Activated naive CD4-positive, alpha-beta T cell treated with anti-CD3 and anti-CD28 coated beads, Interleukin-2, amount 50 U/mL, for 72 hours (primary cell): ENCODE measurements around the gene MTHFR. TPM values are rescaled to one million over a fixed set of nuclear protein-coding genes. Genes with fewer than 3 reads are reported as not detected.

Experiments used
- ATAC-seq, 2 donors: fragments of 150-1000 bp; cut with Tn5 transposase; 2 replicates each; pipeline ENCODE4 v1.10.0; 2021; ENCODE audit warnings: mild to moderate bottlenecking in 2 of 2, moderate library complexity in 2 of 2
- DNase-seq, 2 donors: peaks; one replicate each; pipeline ENCODE4 v3.0.0; 2021 to 2022; ENCODE audit warnings: low spot score in 2 of 2
- H3K27ac Mint-ChIP-seq, 2 donors: one replicate each; pipeline ENCODE4 v1.8.0; 2022; ENCODE audit warnings: mild to moderate bottlenecking in 2 of 2, mixed read lengths in 2 of 2
- H3K36me3 Mint-ChIP-seq, 2 donors: one replicate each; pipeline ENCODE4 v1.8.0; 2022; ENCODE audit warnings: mixed read lengths in 2 of 2
- H3K9me3 Mint-ChIP-seq, 2 donors: one replicate each; pipeline ENCODE4 v1.8.0; 2022; ENCODE audit warnings: mixed read lengths in 2 of 2
- total RNA-seq, 2 donors: library from RNA; stranded (reverse); gene quantifications; one replicate each; pipeline ENCODE4 v1.2.3, GENCODE V29; 2022

MTHFR gene
- 10 to 100 TPM; 14.8 to 18.2 TPM for total RNA-seq

DNA sequence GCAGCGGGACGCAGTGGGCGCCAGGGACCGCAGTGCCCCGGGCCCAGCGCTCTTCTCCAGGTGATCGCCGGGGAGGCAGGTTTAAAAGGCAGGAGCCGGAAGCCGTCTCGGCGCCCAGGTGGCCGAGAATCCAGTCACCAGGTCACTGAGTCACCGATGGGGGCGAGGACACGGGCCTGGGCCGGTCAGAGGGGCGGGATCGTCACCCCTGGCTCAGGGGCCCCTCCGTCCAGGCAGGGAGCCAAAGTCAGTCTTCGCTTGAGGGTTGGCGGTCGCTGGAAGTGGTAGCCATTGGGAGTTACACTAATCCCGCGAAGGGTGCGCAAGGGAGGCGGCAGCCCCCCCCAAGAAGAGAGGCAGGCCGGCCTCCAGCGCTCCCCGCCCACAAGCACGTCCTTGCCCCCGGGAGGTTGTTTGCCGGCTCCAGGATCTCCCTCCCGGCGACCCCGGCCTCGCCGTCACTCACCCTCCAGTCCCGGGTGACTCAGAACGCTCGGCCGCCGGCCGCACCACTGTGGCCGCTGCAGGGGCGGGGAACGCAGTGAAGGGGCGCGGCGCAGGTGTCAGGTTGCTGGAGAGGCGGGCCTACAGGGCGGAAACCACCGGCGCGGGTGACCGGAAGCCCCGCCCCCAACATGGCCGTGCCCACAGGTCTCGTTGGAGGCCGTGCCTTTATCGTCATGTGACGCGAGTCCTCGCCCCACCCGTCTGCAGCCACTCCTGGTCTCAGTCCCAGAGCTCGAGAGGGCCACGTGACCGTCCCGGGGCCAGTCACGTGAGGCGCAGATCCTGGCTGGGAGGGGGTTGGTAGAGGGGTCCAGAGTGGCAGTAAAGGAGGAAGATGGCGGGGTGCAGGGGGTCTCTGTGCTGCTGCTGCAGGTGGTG lies at the start of gene MTHFR, which contains the start of gene CLCN6:
Gene MTHFR, minus strand, starts transcription at position 543 of the 885 bp plus-strand sequence. CDS start 2,848 bp downstream, outside the sequence.
Gene CLCN6, plus strand, starts transcription at position 770 of the 885 bp plus-strand sequence. Its CDS starts 72 bp downstream, at position 842.
- peak; percentile 98 to 100 for DNase-seq
- H3K27ac Mint-ChIP-seq: peak within 1 kb of the TSS; percentile 90 to 97

DNA sequence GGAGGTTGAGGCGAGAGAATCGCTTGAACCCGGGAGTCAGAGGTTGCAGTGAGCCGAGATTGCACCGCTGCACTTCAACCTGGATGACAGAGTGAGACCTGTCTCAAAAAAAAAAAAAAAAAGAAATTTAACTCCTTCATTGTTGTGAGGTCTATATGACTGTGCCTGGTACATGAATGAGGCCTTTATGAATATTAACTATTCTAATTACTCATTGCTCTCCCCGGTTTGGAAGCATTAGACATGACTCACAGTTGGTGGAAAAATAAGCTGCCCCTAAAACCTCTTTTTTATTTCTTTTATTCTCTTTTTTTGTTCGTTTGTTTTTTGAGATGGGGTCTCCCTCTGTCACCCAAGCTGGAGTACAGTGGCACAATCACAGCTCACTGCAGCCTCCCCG lies 49.7 kb upstream of the MTHFR start:
- Mint-ChIP-seq H3K9me3 (no peaks in the 10 kb centered on the region), H3K27ac (no peak overlapping the region), H3K36me3 (peaks cover 0 to 5% of the 10 kb centered on the region in 2 donors)
- no peak for DNase-seq
- ATAC-seq: peak; percentile 37 to 81

More for the DNA sequence above, at the start of gene MTHFR, which contains the start of gene CLCN6:
- Mint-ChIP-seq H3K36me3 (peaks cover 5 to 15% of the 10 kb centered on the region in 2 donors), H3K9me3 (no peaks in the 10 kb centered on the region)
- peak; percentile 84 to 90 for ATAC-seq

DNA sequence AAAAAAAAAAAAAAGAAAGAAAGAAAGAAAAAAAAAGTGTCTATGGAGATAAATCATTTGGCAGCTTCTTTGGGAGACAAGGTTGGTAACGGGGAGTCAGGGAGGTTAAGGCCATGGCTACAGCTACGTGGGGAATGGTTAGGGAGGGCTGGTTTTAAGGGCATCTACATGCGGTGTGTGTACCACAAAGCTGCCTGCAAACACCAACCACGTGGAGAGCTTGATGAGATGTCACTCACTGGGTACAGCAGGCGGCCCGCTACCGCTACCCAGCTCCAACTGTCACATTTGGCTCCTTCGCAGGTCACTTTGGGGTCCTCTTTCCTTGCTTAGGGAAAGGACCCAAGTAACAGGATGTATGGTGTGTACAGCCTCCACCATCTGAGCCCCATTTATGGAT lies 48.8 kb upstream of the MTHFR start:
- no peak for ATAC-seq
- no peak for DNase-seq
- peaks cover 0 to 1% of the 10 kb centered on the region in 2 donors for H3K36me3 Mint-ChIP-seq
- no peaks in the 10 kb centered on the region for H3K9me3 Mint-ChIP-seq
- peak overlapping the region in 1 of 2 donors; percentile 72 for H3K27ac Mint-ChIP-seq

DNA sequence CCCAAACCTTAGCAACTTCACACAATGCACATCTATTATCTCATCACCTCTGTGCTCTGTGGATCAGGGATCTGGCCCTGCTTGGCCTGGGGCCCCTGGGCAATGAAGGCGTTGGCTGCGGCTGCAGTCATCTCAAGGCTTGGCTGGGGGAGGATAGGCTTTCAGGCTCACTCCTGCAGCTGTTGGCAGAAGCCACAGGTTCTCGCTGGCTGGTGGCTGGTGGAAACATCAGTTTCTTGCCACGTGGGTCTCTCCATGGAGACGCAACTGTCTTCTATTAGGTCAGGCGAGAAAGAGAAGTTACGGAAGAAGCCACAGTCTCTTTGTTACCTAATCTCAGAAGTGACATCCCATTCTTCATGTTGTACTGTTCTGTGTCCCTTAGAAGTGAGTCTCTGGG lies 45.4 kb upstream of the MTHFR start:
- ATAC-seq (peak in 1 of 2 donors; percentile 14), DNase-seq (no peak)
- H3K9me3 Mint-ChIP-seq: no peaks in the 10 kb centered on the region
- H3K27ac Mint-ChIP-seq: no peak overlapping the region
- H3K36me3 Mint-ChIP-seq: no peaks in the 10 kb centered on the region

DNA sequence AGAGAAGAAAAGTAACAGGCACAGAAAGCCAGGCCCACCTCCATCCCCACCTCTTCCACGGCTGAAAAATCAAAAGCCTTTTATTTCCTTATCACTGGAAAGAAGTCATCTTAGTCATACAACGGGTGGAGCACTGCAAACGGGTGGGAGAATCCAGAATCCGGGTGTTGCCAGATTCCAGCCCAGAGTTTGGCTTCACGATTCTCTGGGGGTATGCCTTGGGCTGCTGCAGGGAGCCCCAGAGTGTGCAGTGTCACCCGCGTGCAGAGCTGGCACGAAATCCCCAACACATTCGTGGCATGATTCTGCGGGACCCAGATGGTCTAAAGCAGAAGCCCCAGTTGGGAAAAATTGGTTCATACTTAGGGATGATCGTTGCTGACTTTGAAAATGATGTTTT lies 44.4 kb upstream of the MTHFR start:
- no peak overlapping the region for H3K27ac Mint-ChIP-seq
- DNase-seq (no peak), ATAC-seq (no peak)
- H3K9me3 Mint-ChIP-seq: no peaks in the 10 kb centered on the region
- H3K36me3 Mint-ChIP-seq: no peaks in the 10 kb centered on the region

DNA sequence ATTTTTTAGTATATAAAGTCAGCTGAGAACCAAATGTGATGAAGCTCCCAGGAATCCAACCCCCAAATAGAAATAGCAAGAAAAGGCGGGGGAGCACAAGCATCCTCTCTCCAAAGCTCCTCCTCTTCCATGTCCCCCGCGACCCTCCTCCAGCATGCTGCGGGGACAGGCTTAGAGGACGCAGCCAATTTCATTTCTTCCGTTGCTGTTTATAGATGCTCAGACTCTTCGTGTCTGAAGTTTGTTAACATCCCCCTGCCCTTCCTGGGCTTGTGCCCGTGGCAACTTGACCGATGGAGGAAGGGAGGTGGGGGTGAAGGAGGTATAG lies 42.6 kb upstream of the MTHFR start:
- DNase-seq (no peak), ATAC-seq (no peak)
- Mint-ChIP-seq H3K27ac (peak overlapping the region; percentile 17 to 84), H3K36me3 (no peaks in the 10 kb centered on the region), H3K9me3 (no peaks in the 10 kb centered on the region)

DNA sequence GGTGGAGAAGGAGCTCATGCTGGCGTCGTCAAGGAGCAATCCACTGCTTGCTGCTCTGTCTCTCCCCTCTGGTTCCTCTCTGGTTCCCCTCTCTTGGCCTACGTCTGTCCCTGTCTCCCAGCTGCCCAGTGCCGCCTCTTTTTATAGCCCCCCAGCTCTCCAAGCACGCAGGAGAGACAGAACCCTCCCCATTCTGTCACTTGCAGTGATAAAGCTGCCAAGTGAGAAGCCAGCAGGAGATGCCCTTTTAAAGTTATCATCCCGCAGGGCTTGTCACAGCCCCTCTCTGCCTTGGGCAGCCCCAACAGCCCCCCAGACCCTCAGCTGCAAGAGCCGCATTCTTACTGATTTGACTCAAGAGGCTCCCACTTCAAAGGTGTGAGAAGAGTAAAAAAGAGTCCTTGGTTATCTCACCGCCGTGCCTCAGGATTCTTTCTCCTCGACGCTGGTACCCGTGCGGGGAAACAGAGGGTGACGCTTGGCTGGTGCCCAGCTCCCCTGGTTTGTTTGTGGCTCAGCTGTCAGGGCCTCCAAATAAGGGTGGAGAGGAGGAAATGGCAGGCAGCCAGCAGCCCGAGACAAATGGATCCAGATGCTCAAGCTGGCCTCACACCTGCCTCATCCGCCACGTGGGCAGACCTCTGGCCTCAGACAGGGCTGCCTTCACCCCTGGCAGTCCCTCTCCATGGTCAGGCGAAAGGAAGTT lies 42.1 kb upstream of the MTHFR start, which contains the start of gene NPPA:
Gene NPPA, minus strand, starts transcription at position 117 of the 706 bp plus-strand sequence. Its CDS starts 99 bp downstream, at position 18.
- DNase-seq: no peak
- Mint-ChIP-seq H3K27ac (peak within 1 kb of the TSS; percentile 17 to 84), H3K9me3 (no peaks in the 10 kb centered on the region), H3K36me3 (no peaks in the 10 kb centered on the region)
- ATAC-seq: no peak

DNA sequence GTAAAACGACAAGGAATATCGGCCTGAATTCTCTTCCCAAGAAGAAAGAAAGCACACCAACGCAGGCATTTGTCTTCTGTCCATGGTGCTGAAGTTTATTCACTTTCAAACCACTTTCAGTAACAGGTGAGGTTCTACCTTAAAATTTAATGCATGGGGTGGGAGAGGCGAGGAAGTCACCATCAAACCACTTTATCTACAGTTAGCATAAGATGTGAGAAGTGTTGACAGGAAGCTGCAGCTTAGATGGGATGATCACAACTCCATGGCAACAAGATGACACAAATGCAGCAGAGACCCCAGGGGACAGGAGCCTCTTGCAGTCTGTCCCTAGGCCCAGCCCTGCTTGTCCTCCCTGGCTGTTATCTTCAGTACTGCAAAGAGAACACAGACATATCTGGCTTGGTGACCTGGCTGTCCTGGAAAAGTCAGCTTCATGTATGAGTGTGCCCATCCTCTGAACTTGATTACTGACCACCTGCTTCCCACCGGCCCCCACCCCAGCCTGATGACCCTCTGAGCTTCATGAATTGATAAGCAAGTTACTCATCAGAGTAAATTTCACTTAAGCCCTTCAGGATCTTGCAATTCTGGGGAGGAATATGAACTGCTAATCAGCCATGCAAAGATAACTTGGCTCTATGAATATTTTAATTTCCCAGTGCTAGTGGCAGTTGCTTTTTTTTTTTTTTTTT lies 40.0 kb upstream of the MTHFR start:
- no peaks in the 10 kb centered on the region for H3K9me3 Mint-ChIP-seq
- no peak overlapping the region for H3K27ac Mint-ChIP-seq
- DNase-seq: no peak
- no peaks in the 10 kb centered on the region for H3K36me3 Mint-ChIP-seq
- ATAC-seq: no peak

DNA sequence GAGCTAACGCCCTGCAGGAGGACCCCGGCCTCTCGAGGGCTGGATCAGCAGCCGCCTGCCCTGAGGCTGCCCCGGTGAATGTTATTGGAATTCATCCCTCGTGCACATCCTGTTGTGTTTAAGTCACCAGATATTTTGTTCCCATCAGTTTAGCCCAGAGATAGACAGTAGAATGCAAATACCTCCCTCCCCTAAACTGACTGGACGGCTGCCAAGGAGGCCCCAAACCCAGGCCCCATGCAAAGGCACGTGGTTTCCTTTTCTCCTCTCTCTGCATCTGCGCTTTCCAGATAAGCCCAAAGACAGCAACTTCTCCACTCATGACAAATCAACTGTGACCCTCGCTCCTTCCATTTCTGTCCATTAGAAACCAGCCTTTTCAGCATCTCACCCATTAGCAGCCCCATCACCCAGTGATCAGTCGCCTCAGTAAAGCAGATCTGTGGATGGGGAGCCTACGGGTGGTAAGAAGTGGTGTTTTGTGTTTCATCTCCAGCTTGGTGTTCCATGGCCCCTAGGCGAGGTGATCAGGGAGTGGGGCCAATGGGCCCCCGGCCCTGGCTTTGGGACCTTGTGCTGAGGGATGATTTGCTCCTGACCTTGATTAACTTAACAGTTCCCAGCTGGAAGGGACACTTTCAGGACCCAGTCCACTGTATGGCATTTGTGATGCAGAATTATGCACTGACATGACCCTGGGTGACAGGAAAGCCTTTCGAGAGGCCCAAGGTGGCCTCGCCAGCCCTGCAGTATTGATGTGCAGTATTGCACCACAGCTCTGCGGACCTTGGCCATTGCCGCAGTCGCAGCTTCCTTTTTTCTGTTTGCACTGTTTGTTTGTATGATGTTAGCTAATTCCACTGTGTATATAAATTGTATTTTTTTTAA lies 36.6 kb upstream of the MTHFR start:
- H3K9me3 Mint-ChIP-seq: no peaks in the 10 kb centered on the region
- no peak for ATAC-seq
- H3K36me3 Mint-ChIP-seq: peaks cover 4 to 5% of the 10 kb centered on the region in 2 donors
- no peak for DNase-seq
- H3K27ac Mint-ChIP-seq: no peak overlapping the region

DNA sequence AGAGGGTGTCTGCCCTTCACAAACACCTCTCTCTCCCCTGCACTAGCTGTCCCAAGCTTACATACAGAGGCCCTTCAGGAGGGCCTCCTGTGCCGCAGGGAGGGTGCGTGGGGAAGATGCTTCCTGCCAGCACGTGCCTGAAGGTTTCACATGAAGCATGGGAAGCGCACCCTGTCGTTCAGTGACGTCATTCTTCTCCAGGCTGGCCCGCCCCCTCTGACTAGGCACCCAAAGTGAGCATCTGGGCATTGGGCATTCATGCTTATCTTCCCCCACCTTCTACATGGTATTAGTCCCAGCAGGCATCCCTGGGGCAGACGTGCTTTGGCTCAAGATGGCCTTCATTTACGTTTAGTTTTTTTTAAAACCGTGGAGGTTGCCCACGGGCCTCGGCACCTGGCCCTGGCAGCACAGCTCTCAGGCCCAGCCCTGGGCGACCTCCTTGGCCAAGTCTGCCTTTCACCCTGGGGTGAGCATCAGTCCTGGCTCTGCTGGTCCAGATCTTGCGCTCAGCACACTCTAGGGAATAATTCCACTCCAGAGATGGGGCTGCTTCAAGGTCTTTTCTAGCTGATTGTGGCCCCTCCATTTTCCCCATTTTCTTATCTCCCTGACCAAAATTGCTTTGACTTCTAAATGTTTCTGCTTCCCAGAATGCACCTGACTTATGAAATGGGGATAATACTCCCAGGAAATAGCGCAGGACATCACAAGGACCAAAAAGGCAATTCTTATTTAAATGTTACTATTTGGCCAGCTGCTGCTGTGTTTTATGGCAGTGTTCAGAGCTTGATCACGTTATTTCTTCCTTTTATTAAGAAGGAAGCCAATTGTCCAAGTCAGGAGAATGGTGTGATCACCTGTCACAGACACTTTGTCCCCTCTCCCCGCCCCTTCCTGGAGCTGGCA lies 35.7 kb upstream of the MTHFR start:
- DNase-seq: no peak
- Mint-ChIP-seq H3K9me3 (no peaks in the 10 kb centered on the region), H3K36me3 (peaks cover 4 to 5% of the 10 kb centered on the region in 2 donors), H3K27ac (no peak overlapping the region)
- ATAC-seq: no peak

DNA sequence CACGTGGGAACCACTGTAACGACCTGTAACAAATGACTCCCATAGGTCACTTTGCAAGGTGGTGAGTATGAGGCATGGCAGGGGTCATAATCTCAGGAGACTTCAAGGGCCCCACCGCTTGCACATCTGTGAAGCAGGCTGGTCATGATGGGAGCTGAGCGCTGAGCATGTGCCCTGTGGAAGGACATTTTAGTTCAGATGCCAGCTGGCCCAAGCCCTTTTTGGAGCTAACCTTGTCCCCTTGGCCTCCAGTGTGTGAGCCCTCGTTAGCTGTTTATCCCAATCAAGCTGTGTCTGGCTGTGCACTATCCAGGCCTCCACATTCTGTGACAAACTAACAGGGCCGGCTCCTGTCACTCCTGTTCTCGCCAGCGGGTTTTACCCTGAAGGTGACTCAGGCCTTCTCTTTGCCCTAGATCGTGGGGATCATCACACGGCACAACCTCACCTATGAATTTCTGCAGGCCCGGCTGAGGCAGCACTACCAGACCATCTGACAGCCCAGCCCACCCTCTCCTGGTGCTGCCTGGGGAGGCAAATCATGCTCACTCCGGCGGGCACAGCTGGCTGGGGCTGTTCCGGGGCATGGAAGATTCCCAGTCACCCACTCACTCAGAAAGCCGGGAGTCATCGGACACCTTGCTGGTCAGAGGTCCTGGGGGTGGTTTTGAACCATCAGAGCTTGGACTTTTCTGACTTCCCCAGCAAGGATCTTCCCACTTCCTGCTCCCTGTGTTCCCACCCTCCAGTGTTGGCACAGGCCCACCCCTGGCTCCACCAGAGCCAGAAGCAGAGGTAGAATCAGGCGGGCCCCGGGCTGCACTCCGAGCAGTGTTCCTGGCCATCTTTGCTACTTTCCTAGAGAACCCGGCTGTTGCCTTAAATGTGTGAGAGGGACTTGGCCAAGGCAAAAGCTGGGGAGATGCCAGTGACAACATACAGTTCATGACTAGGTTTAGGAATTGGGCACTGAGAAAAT lies 34.3 kb upstream of the MTHFR start:
- Mint-ChIP-seq H3K36me3 (peaks cover 4 to 5% of the 10 kb centered on the region in 2 donors), H3K9me3 (no peaks in the 10 kb centered on the region), H3K27ac (no peak overlapping the region)
- DNase-seq: no peak
- ATAC-seq: no peak

DNA sequence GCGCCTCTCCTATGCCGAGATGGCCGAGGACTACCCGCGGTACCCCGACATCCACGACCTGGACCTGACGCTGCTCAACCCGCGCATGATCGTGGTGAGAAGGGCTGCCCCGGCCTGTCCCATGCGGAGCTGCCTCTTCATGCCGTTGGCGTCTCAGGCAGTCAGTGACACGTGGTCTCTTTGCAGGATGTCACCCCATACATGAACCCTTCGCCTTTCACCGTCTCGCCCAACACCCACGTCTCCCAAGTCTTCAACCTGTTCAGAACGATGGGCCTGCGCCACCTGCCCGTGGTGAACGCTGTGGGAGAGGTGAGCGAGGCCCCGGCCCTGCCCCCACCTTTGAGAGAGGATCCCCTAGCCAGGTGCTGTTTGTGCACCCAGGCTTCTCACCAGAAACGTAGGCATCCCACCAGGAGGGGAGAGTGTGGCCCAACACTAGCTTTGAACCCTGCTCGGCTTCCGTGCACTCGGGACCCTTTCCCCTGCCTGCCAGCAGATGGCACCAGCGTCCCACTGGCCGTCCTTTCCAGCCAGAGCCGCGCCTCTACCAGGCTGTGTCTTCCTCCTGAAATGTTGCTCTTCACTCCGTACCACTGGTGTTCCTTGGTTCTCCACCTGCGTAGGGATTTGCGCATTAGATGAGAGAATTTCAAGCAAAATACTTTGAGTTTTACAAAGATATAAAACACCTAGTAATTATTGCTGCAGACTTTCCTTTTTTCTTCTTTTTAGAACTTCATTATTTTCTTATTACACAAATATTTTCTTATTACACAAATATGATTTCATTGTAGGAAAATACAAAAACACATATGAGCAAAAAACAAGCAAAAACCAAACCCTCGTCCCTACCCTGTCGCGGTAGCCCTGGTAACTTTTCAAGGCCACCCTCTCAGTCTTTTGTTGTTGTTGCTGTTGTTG lies 32.8 kb upstream of the MTHFR start:
- Mint-ChIP-seq H3K9me3 (no peaks in the 10 kb centered on the region), H3K27ac (no peak overlapping the region), H3K36me3 (peaks cover 5 to 9% of the 10 kb centered on the region in 2 donors)
- DNase-seq (peak; percentile 65 to 77), ATAC-seq (peak; percentile 89 to 91)

DNA sequence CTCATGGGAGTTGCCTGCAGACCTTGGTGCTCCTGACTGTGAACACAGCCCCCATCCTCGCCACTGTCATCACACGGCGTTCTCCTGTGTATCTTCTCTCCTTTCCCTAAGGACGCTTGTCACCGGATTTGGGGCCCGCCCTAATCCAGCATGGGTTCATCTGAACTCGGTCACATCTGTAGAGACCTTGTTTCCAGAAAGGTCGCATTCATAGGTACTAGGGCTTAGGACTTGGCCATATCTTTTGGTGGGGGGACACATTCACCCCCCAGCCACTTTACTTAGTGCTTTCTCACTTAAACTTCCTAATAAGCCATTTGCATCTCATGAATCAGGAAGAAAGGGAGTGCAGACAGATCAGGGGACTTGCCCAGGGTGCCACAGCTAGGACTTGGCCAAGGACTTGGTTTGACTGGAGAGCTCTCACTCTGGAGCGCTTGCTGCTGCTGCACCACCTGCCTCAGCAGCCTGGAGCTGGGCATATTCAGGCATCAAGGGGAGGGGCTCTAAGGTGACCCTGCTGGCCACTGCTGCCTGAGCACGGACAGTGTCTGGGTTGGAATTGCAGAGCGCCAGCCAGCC lies 32.1 kb upstream of the MTHFR start:
- H3K9me3 Mint-ChIP-seq: no peaks in the 10 kb centered on the region

More for the DNA sequence above, 32.1 kb upstream of the MTHFR start:
- H3K36me3 Mint-ChIP-seq: peaks cover 5 to 9% of the 10 kb centered on the region in 2 donors
- no peak for DNase-seq
- ATAC-seq: peak in 1 of 2 donors; percentile 5
- H3K27ac Mint-ChIP-seq: no peak overlapping the region
